RPMI8226 (cell line): ENCODE results near the gene SDK1.

ENCODE experiments used
- DNase-seq: peaks from one replicate; pipeline ENCODE4 v3.0.0-alpha.2; 2015

SDK1 gene

GRCh38 chr7:3598854-3599253 is 297.8 kb downstream of the SDK1 start:
- DNase-seq: no peak

GRCh38 chr7:3605222-3605621 is 304.2 kb downstream of the SDK1 start:
- DNase-seq: no peak

- DNase-seq: no peak
Observed at GRCh38 chr7:3606436-3606835, 305.4 kb downstream of the SDK1 start.

GRCh38 chr7:3607847-3608246 is 306.8 kb downstream of the SDK1 start:
- no peak for DNase-seq

- no peak for DNase-seq
Observed at GRCh38 chr7:3616306-3616705, 315.3 kb downstream of the SDK1 start.

- DNase-seq: no peak
Observed at GRCh38 chr7:3630081-3630480, 329.0 kb downstream of the SDK1 start.

GRCh38 chr7:3634396-3634795 is 333.3 kb downstream of the SDK1 start:
- DNase-seq: no peak

GRCh38 chr7:3636131-3636860 is 335.2 kb downstream of the SDK1 start:
- no peak for DNase-seq

GRCh38 chr7:3639253-3639652 is 338.2 kb downstream of the SDK1 start:
- no peak for DNase-seq

GRCh38 chr7:3641582-3641981 is 340.5 kb downstream of the SDK1 start:
- peak; percentile 12 for DNase-seq

GRCh38 chr7:3643091-3643490 is 342.0 kb downstream of the SDK1 start:
- no peak for DNase-seq

- DNase-seq: no peak
Observed at GRCh38 chr7:3648276-3648675, 347.2 kb downstream of the SDK1 start.

GRCh38 chr7:3649250-3649649 is 348.2 kb downstream of the SDK1 start:
- DNase-seq: no peak

GRCh38 chr7:3649678-3650440 is 348.8 kb downstream of the SDK1 start:
- DNase-seq: no peak

- DNase-seq: no peak
Observed at GRCh38 chr7:3650844-3651243, 349.8 kb downstream of the SDK1 start.

- no peak for DNase-seq
Observed at GRCh38 chr7:3655635-3656034, 354.6 kb downstream of the SDK1 start.

- no peak for DNase-seq
Observed at GRCh38 chr7:3657206-3657605, 356.2 kb downstream of the SDK1 start.

GRCh38 chr7:3668743-3669142 is 367.7 kb downstream of the SDK1 start:
- DNase-seq: no peak

GRCh38 chr7:3670898-3671297 is 369.8 kb downstream of the SDK1 start:
- no peak for DNase-seq

GRCh38 chr7:3673524-3673923 is 372.5 kb downstream of the SDK1 start:
- DNase-seq: peak; percentile 53

GRCh38 chr7:3678314-3678810 is 377.3 kb downstream of the SDK1 start:
- no peak for DNase-seq

GRCh38 chr7:3682028-3682710 is 381.1 kb downstream of the SDK1 start:
- no peak for DNase-seq
